Tibial artery (tissue), 4 donors: ENCODE results near the gene TMEM273.

ENCODE experiments used
- DNase-seq, 2 donors: peaks; one replicate each; pipeline ENCODE4 v3.0.0-alpha.2; 2019
- H3K27ac ChIP-seq, 2 donors: fragments of 200-600 bp; sonication (generic) in 1 of 2; 1 replicate in 1 of 2; 2 replicates in 1 of 2; pipeline ENCODE4 v1.5.1; 2018 to 2019; ENCODE audit warnings: mild to moderate bottlenecking in 1 of 2
- H3K27me3 ChIP-seq, 2 donors: fragments of 200-600 bp; sonication (generic) in 1 of 2; one replicate each; pipeline versions ENCODE4 v1.5.1 to v1.6.0; 2016 to 2019
- H3K36me3 ChIP-seq, 3 donors: fragments of 200-600 bp; sonication (generic) in 2 of 3; one replicate each; pipeline ENCODE4 v1.5.1; 2016 to 2019; ENCODE audit warnings: mild to moderate bottlenecking in 2 of 3
- H3K4me1 ChIP-seq, 4 donors: fragments of 200-600 bp; sonication (generic) in 2 of 4; 1 replicate in 3 of 4; 2 replicates in 1 of 4; pipeline ENCODE4 v1.5.1; 2016 to 2019
- H3K4me3 ChIP-seq, 2 donors: fragments of 200-600 bp; sonication (generic) in 1 of 2; 1 replicate in 1 of 2; 2 replicates in 1 of 2; pipeline ENCODE4 v1.5.1; 2018 to 2019; ENCODE audit warnings: mild to moderate bottlenecking in 2 of 2
- H3K9me3 ChIP-seq, 3 donors: fragments of 200-600 bp; sonication (generic) in 1 of 3; one replicate each; pipeline ENCODE4 v1.5.1; 2016 to 2019
- CTCF ChIP-seq, 2 experiments: fragments of 200-600 bp in 1 of 2; fragments of 450-650 bp in 1 of 2; IDR thresholded peaks; one replicate each; pipeline ENCODE4 v1.5.1; 2017 to 2019; ENCODE audit warnings: antibody characterized with exemption in 2 of 2, mild to moderate bottlenecking in 1 of 2, moderate library complexity in 1 of 2
- intact Hi-C: fragments of 100-400 bp; cut with DNase I; formaldehyde crosslinking; loops from one replicate; pipeline ENCODE4 v1.15.0; 2023; ENCODE audit warnings: low total_unique reads

TMEM273 gene

DNA sequence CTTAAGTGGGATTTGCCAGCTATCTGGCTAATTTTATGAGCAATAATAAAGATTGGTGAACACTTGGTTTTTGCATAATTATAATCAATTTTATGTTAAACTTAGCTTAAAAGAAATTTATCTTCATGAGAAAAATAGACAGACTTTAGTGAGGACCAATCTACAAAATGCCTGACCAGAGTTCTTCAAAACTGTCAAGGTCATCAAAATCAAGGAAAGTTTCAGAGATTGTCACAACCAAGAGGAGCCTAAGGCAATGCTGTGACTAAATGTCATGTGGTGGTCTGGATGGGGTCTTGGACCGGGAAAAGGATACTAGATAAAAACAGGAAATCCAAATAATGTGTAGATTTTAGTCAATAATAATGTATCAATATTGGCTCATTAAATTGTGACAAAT is 36.7 kb downstream of the TMEM273 start:
- Histone ChIP-seq H3K27ac (no peak overlapping the region), H3K4me1 (no peaks in the 10 kb centered on the region), H3K9me3 (peaks cover 0 to 14% (median 0%) of the 10 kb centered on the region in 3 donors), H3K36me3 (no peaks in the 10 kb centered on the region), H3K27me3 (peaks cover 0 to 3% of the 10 kb centered on the region in 2 donors), H3K4me3 (no peak overlapping the region)
- intact Hi-C loops: no loop called here
- no peak for TF ChIP-seq CTCF (IDR thresholded peaks at IDR 0.05)
- no peak for DNase-seq

GRCh38 chr10:49151025-49151445 is 37.2 kb downstream of the TMEM273 start:
- DNase-seq: no peak
- peaks cover 0 to 3% of the 10 kb centered on the region in 2 donors for H3K27me3 ChIP-seq
- no peaks in the 10 kb centered on the region for H3K4me1 ChIP-seq
- H3K36me3 ChIP-seq: no peaks in the 10 kb centered on the region
- peaks cover 0 to 14% (median 0%) of the 10 kb centered on the region in 3 donors for H3K9me3 ChIP-seq
- TF ChIP-seq CTCF (IDR thresholded peaks at IDR 0.05): no peak
- no peak overlapping the region for H3K27ac ChIP-seq
- H3K4me3 ChIP-seq: no peak overlapping the region
- intact Hi-C loops: no loop called here

DNA sequence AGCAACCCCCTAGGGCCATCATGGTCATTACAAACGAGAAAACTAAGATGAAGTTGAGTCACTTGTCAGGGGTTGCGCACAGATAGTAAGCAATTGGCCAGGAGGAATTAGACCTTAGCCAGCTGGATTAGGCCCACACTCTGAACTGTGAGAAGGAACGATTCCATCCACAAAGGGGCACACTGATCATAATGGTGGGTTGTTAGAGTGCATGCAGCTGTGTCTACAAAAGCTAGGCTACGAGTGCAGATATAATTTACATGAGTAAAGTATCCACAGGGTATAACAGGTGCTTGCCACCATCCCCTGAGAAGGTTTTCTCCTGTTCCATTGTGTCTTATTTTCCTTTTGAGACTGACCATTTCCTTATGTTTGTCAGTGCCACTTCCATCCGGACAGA is 37.8 kb downstream of the TMEM273 start:
- intact Hi-C loops: no loop called here
- no peaks in the 10 kb centered on the region for H3K36me3 ChIP-seq
- H3K9me3 ChIP-seq: peaks cover 0 to 14% (median 0%) of the 10 kb centered on the region in 3 donors
- no peaks in the 10 kb centered on the region for H3K4me1 ChIP-seq
- no peak overlapping the region for H3K4me3 ChIP-seq
- H3K27me3 ChIP-seq: peaks cover 0 to 3% of the 10 kb centered on the region in 2 donors
- TF ChIP-seq CTCF (IDR thresholded peaks at IDR 0.05): no peak
- H3K27ac ChIP-seq: no peak overlapping the region
- DNase-seq: no peak

DNA sequence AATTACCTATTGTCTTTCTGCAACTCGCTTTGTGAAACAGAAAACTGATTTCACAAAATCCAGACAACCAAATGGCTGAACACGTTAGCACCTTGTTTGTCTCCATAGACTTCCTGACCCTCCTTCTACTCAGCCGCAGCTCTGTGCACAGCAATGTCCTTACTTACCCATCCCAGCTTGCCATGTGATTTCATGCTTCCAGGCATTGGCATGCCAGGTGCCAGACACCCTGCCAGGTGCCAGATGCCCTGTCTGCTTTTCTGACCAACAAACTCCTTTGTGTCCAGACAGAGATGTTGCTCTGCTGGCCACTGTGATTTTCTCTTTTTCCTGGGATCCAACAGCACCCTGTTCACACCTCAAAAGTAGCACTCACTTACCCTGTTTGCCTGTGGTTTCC is 38.3 kb downstream of the TMEM273 start:
- TF ChIP-seq CTCF (IDR thresholded peaks at IDR 0.05): no peak
- no peak for DNase-seq
- Histone ChIP-seq H3K36me3 (no peaks in the 10 kb centered on the region), H3K4me3 (no peak overlapping the region), H3K4me1 (no peaks in the 10 kb centered on the region), H3K27ac (no peak overlapping the region), H3K9me3 (peaks cover 0 to 14% (median 0%) of the 10 kb centered on the region in 3 donors), H3K27me3 (peaks cover 0 to 3% of the 10 kb centered on the region in 2 donors)
- intact Hi-C loops: no loop called here

- H3K4me1 ChIP-seq: peaks cover 0 to 10% (median 4%) of the 10 kb centered on the region in 4 donors
- intact Hi-C loops: no loop called here
- no peak overlapping the region for H3K27ac ChIP-seq
- no peak for DNase-seq
- no peaks in the 10 kb centered on the region for H3K36me3 ChIP-seq
- peaks cover 0 to 14% (median 0%) of the 10 kb centered on the region in 3 donors for H3K9me3 ChIP-seq
- no peak overlapping the region for H3K4me3 ChIP-seq
- TF ChIP-seq CTCF (IDR thresholded peaks at IDR 0.05): no peak
- H3K27me3 ChIP-seq: no peaks in the 10 kb centered on the region
Measured at GRCh38 chr10:49144058-49144720, 44.0 kb downstream of the TMEM273 start.
